ENCODE measurements around the gene CFAP54. TPM values are rescaled to one million over a fixed set of nuclear protein-coding genes. Genes with fewer than 3 reads are reported as not detected.

Gene CFAP54
- total RNA-seq, 1 donor from 2014 or later: 0.15 TPM

GRCh38 chr12:96605684-96606083 lies 116.3 kb downstream of the CFAP54 start:
- Mint-ChIP-seq H3K27ac (ENCODE audit: unreplicated experiment) (no peak overlapping the region), H3K27me3 (ENCODE audit: unreplicated experiment) (no peaks in the 10 kb centered on the region), H3K36me3 (ENCODE audit: unreplicated experiment) (no peaks in the 10 kb centered on the region), H3K9me3 (ENCODE audit: unreplicated experiment) (no peaks in the 10 kb centered on the region), H3K4me3 (ENCODE audit: unreplicated experiment) (no peak overlapping the region), H3K4me1 (ENCODE audit: low read depth, unreplicated experiment) (no peaks in the 10 kb centered on the region)
- DNase-seq: no peak
- TF ChIP-seq CTCF (IDR thresholded peaks at IDR 0.05; ENCODE audit: partially characterized antibody, unreplicated experiment): no peak

DNA sequence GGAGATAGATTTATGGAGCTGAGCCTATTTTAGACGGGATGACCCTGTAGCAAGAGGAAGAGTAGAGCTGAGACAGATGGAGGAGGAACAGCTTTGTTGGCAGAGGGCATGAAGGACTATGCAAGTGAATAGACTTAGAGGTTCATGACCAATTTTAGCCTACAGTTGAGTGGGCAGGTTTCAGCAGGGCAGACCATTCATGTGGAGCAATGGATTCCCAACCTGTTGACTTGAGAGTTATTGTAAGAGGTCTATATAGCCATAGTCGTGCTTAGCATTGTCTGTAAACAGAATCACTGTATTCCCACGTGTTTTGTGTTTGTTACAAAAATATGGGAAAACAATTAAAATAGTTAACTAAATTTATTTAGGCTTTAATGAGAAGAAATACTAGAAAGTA lies 116.8 kb downstream of the CFAP54 start:
- no peaks in the 10 kb centered on the region for H3K36me3 Mint-ChIP-seq (ENCODE audit: unreplicated experiment)
- no peaks in the 10 kb centered on the region for H3K27me3 Mint-ChIP-seq (ENCODE audit: unreplicated experiment)

DNA sequence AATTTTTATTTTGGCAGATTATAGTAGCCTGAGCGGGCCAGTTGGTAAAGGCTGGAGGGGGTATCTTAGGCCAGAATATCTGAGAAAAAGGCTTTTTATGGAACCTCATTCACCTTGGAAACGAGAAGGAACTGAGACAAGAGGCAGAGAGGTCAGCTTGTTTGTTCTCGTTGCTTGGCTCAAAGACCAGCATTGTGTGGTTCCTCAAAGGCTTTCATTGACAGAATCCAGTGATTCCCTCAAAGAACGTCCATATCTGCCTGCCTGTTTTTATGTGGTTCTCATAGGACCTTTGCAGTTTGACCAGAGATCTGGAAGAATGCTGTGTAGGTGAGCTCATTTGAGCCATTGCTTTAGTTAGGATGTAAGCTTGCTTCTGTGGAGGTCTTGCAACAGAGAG lies 117.3 kb downstream of the CFAP54 start:
- Mint-ChIP-seq H3K27me3 (ENCODE audit: unreplicated experiment) (peaks cover under 1% of the 10 kb centered on the region), H3K27ac (ENCODE audit: unreplicated experiment) (no peak overlapping the region), H3K4me3 (ENCODE audit: unreplicated experiment) (no peak overlapping the region), H3K9me3 (ENCODE audit: unreplicated experiment) (no peaks in the 10 kb centered on the region), H3K4me1 (ENCODE audit: low read depth, unreplicated experiment) (no peaks in the 10 kb centered on the region), H3K36me3 (ENCODE audit: unreplicated experiment) (peaks cover 3% of the 10 kb centered on the region)
- no peak for TF ChIP-seq CTCF (IDR thresholded peaks at IDR 0.05; ENCODE audit: partially characterized antibody, unreplicated experiment)
- no peak for DNase-seq

More for the DNA sequence above, 116.8 kb downstream of the CFAP54 start:
- no peak for TF ChIP-seq CTCF (IDR thresholded peaks at IDR 0.05; ENCODE audit: partially characterized antibody, unreplicated experiment)
- Mint-ChIP-seq H3K9me3 (ENCODE audit: unreplicated experiment) (no peaks in the 10 kb centered on the region), H3K4me3 (ENCODE audit: unreplicated experiment) (no peak overlapping the region), H3K4me1 (ENCODE audit: low read depth, unreplicated experiment) (no peaks in the 10 kb centered on the region), H3K27ac (ENCODE audit: unreplicated experiment) (no peak overlapping the region)
- DNase-seq: no peak

GRCh38 chr12:96617178-96617577 lies 127.8 kb downstream of the CFAP54 start:
- no peaks in the 10 kb centered on the region for H3K4me1 Mint-ChIP-seq (ENCODE audit: low read depth, unreplicated experiment)
- TF ChIP-seq CTCF (IDR thresholded peaks at IDR 0.05; ENCODE audit: partially characterized antibody, unreplicated experiment): peak; percentile 38
- H3K36me3 Mint-ChIP-seq (ENCODE audit: unreplicated experiment): no peaks in the 10 kb centered on the region
- no peak overlapping the region for H3K27ac Mint-ChIP-seq (ENCODE audit: unreplicated experiment)
- no peaks in the 10 kb centered on the region for H3K27me3 Mint-ChIP-seq (ENCODE audit: unreplicated experiment)
- no peaks in the 10 kb centered on the region for H3K9me3 Mint-ChIP-seq (ENCODE audit: unreplicated experiment)
- H3K4me3 Mint-ChIP-seq (ENCODE audit: unreplicated experiment): no peak overlapping the region
- DNase-seq: no peak

- no peak overlapping the region for H3K4me3 Mint-ChIP-seq (ENCODE audit: unreplicated experiment)
- H3K36me3 Mint-ChIP-seq (ENCODE audit: unreplicated experiment): no peaks in the 10 kb centered on the region
- no peak for TF ChIP-seq CTCF (IDR thresholded peaks at IDR 0.05; ENCODE audit: partially characterized antibody, unreplicated experiment)
- DNase-seq: no peak
- H3K4me1 Mint-ChIP-seq (ENCODE audit: low read depth, unreplicated experiment): no peaks in the 10 kb centered on the region
- H3K27ac Mint-ChIP-seq (ENCODE audit: unreplicated experiment): no peak overlapping the region
- no peaks in the 10 kb centered on the region for H3K27me3 Mint-ChIP-seq (ENCODE audit: unreplicated experiment)
- H3K9me3 Mint-ChIP-seq (ENCODE audit: unreplicated experiment): no peaks in the 10 kb centered on the region
Observed at GRCh38 chr12:96623155-96623554, 133.8 kb downstream of the CFAP54 start.

Data from glutamatergic neuron (in vitro differentiated cells).